NK-92 (cell line): ENCODE data around the gene ARPC5.
"Not testable (repeated sequence)": the region's sequence is repeated elsewhere in the genome, so short reads cannot be mapped to it uniquely, and the experiment has no call there.

Experiments used
- DNase-seq: peaks from one replicate; lab custom pipeline; 2025; ENCODE audit not compliant: unreplicated experiment; lab: John Stamatoyannopoulos, UW

Gene ARPC5

DNA sequence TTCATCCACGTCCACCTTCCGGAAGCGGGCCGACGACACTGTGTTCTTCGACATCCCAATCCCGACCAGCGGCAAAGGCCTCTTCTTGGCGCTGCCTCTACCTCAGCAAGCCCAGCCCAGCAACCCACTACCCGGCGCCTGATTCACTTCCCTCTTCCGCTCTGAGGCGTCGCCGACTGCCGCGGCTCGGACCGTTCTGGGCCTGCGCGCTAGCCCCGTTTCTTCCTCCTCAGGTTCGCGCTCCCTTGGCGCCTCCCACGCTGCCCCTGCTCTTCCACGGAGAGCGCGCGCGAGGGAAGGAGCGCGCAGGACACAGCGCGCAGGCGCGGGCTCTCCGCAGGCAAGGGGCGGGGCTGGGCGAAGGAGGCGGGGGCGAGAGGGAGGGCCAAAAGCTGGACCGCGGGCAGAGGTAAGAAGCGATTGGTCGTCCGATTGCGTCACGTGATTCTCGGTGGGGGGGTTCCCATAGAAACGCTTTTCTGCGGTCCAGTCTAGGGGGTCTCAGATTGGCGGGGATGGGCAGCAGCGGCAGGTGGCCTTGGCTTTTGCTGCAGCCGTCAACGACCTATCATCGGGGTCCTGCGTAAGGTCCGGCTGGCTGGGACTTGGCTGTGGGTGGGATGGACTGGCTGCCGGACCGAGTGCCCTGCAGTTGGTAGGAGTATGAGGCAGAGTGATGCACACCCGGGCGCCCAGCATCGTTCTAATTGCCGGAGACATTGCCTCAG, at the start of gene ARPC5:
ARPC5 (minus strand) TSS at position 178 of the 728 bp plus-strand sequence; CDS start at position 54, 124 bp downstream.
- DNase-seq = peak; percentile 55

DNA sequence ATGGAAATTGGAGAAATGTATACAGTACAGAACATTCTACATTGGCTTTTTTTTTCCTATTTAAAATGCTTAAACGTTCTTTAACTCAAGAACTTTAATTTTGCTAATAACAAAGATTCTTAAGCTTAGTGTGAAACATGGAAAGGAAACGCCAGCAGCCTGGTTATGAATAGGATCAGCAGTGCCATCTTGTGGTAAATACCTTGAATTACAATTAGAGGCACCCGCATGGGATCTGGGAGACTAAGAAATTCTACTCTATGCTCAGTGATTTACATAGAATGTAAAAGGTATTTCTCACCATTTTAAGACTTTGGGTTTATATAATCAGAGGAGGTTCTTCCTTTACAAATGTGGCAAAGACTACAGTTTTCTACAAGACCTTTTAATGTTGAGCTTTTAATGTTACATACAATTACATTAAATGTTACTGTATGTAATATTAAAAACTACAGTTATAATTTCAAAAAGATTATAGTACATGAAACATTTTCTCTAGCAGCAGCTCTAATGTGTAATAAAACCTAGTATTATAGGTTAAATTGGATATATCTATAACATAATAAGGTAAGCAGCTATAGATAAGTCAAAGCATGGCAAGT, 49.6 kb upstream of the ARPC5 start:
- DNase-seq = no peak

DNA sequence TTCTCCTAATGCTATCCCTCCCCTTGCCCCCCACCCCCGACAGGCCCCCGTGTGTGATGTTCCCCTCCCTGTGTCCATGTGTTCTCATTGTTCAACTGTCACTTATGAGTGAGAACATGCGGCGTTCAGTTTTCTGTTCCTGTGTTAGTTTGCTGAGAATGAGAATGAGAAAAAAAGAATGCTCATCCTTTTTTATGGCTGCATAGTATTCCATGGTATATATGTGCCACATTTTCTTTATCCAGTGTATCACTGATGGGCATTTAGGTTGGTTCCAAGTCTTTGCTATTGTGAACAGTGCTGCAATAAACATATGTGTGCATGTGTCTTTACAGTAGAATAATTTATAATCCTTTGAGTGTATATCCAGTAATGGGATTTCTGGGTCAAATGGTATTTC, 43.8 kb upstream of the ARPC5 start:
- not testable (repeated sequence) for DNase-seq

DNA sequence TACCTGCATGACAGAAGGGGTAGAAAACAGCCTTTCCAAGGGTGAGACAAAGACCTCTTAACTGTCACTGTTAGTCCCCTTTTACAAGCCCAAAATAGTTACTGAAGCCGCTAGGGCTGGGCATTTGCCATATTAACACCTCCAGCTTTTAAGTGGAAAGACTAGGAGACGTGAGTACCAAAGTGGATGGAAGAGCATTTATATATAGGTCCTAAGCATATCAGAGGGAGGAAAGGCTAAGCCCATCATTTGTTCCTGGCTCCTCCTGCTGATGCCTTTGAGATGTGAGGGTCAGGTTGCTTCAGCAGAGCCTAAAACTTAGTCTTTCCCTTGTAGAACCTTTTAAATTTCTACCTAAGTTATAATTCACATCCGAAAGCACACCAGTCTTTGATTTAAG, 43.2 kb upstream of the ARPC5 start:
- DNase-seq = no peak

DNA sequence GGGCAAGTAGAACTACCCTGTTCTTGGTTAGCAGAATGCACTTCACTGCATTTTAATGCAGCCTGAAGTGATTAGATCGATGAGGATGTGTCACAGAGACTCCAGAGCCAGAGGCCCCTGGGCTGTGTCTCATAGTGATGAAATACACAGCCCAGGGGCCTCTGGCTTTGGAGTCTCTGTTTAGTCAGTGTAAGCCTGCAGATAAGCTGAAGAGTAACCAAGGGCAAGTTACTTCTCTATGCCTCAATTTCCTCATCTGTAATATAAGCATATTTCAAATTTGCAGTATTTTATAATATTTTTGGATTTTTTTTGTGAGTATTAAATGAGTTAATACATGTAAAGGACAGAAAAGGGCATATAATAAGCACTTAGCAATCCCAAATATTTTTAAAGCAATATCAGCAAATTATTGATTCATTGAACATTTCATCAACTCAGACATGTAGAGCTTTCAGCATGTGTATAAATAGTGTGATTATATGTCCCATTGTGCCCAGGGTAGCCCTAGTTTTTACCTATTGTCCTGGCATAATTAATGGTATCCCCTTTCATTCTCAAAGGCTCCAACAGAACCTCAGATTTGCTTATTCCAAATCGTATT, 41.1 kb upstream of the ARPC5 start:
- no peak for DNase-seq

DNA sequence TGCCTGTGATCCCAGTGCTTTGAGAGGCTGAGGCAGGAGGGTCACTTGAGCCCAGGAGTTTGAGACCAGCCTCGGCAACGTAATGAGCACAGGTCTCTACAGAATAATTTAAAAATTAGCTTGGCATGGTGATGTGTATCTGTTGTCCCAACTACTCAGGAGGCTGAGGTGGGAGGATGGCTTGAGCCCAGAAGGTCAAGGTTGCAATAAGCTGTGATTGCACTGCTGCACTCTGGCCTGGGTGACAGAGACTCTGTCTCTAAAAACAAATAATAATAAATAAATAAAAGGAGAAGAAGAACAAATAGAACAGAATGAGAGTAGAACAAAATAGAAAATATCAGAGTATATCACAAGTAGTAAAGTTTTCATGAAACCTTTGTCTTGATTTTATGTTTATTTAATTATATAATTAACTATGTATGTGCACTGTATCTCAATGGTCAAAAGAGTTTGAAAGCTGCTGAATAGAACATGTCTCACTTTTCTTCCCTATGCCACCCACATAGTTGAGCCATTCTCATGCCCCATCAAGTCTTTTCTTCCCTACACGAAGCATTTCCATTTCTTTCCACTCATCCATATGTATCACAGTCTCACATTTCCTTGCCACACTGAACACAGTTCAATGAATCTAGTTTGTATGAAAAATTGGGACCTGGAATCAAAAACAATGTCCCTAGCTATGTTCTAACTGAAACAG, 40.5 kb upstream of the ARPC5 start:
- DNase-seq = no peak

DNA sequence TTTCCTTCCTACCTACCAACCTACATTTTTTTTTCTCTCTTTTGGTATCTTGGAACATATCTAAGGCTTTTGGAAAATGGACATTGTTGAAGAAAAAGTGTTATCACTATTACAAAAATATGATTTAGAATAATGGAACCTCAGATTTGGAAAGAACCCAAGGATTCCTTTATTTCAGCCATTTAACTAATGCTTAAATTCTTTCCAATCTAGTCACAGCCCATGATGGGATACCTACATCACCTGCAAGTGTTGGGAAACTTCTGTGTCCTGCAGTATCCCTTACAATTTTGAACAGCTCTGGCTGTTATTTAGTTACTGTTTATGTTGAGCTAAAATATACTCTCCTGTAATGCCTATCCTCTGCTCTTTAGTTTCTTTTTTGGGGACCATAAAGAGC, 39.8 kb upstream of the ARPC5 start:
- no peak for DNase-seq

DNA sequence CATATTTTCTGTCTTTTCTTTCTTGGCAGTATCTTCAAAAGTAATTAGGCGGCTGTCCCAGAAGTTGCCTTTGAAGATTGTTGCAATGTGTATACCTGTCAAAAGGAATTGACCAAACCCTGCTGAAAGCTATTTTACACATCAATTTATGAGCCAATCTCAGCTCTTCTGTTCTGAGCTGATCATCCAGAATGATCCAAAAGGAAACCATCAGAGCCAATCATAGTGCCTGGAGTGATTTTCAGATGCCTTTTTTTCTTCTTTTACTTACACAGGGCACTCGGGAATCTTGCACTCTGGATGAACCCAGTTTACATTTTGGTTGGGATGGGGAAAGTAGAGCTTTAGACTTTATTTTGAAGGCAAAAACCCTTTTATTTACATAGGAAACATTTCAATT, 39.3 kb upstream of the ARPC5 start:
- DNase-seq = no peak

DNA sequence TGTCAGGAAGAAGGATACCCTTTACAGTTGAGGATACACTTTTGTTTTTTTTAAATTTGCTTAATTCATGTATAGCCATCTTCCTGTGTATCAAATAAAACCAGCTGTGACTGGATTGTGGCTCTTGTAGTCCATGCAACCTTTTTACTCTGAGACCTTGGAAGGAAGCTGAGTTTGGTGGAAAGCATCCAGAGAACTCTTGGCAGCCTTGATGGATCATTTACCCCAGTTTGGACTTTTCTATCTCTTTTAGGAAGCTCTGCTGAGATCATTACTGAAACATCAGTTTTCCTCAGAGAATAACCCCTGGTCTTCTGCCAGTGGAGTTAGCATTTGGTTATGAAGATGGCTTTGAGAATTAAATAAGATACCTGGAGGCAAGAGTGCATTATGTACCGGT, 38.8 kb upstream of the ARPC5 start:
- no peak for DNase-seq

DNA sequence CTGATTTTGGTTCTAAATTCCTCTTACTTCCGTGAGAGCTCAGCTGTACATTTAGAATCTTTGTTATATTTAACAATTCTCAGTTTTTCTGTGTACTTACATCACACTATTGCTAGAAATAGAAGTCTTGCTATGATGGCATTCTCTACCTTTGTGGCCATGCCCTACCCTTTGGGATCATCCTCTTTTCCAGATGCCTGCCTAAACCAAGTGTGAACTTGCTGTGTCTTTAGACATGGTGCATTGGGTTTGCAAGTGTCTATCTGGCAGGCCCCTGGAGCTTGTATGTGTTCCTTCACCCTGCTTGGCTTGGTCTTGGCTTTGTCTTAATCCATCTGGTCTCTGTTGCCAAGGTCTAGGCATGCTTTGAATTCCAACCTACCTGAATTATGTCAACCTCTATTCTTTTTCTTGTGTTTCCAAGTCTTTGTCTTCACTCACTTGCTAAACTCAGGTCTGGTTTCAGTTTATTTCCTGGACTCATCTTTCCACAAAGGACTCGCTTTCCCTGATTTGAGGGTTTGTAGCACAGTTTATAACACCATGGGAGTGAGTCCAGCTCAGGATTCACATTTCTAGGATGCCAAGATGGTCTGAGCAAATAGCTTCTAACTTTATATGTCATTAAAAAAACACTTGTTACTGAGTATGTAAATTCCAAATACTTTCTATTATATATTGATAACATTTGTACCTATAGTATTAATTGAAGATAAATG, 38.2 kb upstream of the ARPC5 start:
- no peak for DNase-seq

DNA sequence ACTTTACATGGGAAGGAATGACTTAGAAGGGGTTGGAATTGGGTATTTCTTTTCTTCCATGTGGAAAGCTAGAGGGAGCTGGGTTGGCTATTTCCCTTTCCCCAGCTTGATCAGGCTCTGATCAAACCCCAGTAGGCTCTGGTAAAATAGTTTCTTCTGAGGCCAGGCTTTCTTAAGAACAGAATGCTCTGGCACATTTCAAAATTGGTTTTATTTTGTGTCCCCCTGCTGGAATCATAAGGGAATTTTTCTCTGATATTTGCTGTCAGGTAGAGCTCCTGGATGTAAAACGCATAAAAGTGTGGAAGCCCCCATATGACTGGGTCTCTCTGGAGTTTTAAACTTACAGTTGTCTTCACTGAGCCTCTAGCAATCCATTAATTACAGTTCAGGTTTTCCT, 34.6 kb upstream of the ARPC5 start:
- DNase-seq = no peak

DNA sequence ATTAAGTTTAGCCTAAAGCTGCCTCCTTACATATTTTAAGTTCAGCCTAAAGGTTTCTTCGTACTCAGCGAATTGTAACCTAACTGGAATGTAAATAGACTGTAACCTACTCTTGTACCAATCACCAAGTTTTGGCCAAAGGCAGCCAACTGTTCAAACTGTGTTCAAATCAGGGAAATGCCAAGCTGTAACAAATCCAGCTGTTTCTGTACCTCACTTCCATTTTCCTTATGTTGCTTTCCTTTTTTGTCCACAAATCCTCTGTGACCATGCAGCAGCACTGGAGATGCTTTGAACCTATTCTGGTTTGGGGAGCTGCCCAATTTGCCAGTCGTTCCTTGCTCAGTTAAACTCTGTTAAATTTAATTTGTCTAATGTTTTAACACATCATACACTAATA, 20.8 kb upstream of the ARPC5 start:
- no peak for DNase-seq

DNA sequence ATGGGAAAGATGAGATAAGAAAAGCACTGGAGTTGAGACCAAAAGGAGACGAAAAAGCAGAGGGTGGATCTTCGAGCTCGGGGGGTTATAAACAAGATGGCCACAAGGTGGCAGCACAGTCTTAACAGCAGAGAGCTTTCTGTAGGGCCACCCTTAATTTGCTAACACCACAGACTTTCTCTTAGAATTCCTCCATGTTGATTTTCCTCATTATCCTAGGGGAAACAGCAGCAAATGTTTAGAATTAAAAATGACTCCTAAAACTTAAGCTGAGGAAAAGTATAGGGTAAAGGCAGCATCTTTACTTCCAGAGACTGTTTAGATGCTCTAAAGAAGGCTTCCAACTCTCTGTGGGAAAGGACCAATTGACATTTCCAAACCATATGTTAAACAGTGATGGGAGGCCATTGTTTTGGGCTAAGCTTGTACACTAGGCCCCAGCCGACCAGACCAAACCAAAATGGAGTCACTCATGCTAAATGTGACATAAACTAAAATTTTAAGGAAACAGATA, 20.0 kb upstream of the ARPC5 start:
- no peak for DNase-seq

DNA sequence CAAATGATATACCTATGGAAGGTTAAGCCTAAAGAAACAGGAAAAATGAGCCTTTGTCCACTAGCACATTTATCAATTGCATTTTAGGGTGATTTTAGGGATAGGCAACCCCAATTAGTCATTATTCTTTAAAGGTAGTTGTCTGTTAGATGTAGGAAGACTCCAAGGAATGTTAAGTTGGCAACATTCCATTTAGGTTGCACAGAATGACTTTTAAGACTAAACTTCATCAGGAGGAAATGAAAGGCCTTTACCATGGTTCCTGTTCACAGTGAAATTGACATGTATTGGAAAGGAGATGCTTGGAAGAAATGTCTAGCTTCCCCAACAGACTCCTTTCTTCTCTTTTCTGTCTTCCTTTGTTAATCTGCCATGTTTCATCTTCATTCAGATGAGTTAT, 19.1 kb upstream of the ARPC5 start:
- no peak for DNase-seq

DNA sequence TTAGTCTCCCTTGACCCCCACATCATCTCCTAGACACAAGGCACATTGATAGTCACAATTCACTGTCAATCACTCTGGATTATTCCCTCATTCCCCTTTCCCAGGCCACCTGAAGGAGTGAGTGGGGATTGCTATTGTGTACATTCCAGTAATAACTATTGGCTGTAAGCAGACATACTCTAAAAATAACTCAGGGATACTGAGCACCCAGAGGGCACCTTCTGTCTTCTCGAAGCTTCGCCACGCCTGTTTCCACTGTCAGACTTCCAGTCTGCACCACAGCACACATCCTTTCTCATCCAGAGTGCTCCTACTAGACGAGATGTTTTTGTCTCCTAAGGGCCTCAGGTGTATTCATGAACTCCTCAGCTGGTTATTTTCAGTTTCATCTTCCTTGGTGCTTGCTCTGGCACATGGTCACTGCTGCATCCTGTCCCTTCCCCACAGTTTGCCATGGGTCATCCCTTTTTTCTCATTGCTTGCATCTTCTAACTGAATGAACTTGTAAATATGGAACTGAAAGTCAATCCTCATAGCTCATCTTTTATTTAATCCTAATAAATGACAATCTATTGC, 18.4 kb upstream of the ARPC5 start:
- no peak for DNase-seq

DNA sequence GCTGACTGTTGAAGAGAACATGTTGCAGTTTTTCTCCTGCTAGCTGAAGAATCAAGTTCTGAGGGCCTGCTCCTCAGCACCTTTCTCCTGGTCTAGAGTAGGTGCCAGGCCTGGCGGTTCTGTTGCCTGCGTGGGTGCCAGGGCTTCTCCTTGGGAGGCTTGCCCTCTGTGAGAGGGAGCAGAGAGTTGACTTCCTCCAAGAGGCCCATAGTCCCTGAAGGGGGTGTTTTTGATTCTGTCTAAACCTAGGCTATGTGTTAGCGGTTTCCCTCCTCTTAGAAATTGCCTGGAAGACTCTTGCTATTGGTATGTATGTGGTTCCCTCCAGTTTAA, 17.8 kb upstream of the ARPC5 start:
- no peak for DNase-seq

DNA sequence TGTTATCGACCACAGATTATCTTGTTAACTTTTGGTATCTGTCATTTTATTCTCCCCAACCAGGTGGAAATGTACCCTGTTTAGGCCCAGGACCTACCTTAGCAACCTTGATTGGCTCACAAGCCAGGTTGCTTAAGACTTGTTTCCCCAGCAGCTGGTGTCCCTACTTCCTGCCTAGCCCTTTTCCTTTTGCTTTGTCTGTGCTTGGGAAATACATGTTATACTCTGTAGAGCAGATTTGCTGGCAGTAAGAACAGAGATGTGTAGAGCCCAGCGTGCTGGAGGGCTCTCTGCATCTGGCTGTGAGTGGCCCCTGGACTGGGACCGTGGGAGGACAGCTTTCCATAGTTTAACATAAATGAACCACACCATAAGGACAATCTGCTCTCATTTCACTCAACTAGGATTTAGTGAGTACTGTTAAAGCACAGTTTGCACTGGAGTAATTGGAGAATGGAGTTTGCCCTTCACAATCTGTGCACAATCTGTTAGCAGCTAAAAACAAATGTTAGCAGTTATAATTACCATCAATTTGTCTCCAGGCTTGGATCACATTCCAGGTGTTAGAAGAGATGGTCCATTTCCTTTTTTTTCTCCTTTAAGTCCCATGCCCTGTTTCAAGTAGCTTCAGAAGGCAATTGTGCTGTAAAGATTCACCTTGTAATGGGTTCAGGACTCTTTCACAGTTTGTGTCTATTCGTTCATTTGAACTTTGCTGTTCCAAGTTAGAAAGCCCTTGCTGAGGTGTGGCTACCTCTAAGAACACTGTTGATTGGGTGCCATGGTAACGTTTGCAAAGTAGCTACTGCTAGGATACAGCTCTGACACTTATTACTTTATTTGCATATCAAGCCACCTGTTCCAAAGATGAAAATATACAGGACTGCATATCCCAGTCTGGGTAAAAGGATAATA, 17.2 kb upstream of the ARPC5 start, which contains the start of gene APOBEC4:
APOBEC4 (minus strand) TSS at position 770 of the 915 bp plus-strand sequence. CDS start 4,535 bp downstream, outside the sequence.
- DNase-seq = no peak

DNA sequence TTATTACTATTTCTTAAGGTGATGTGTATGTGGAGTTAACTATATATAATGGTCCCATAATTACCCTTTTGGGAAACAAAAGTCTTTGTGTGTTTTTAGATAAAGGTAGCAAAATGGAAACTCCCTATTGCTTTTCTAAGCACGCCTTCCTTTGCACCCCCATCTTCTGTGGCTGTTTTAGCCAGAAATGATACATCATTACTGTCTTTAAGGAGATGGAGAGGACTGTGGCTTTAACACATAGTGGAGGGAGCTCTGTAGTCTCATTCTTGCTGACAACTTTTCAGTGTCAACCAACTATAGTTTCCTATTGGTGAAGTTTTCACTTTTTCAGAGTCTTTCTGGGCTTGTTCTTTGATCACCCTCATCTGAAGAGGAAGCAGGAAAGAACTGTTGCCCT, 16.5 kb upstream of the ARPC5 start:
- DNase-seq = no peak

DNA sequence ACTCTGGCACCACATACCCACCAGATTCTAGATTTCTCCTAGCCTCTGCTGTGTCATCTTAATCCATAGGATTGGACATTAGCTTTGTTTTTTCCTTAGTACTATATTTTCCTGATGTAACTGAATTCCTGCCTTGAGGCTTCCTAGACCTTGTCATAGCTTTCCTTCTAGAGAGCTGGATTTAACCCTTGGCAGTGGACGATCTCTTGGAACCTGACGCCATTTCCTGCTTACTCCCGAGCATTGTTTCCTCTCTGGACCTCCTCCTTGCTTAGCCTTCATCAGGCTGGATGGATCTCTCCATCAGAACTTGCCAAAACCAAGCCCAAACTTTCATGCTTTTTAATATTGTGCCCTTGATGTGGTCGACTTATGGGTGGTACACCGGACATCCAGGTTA, 16.0 kb upstream of the ARPC5 start:
- DNase-seq = no peak

DNA sequence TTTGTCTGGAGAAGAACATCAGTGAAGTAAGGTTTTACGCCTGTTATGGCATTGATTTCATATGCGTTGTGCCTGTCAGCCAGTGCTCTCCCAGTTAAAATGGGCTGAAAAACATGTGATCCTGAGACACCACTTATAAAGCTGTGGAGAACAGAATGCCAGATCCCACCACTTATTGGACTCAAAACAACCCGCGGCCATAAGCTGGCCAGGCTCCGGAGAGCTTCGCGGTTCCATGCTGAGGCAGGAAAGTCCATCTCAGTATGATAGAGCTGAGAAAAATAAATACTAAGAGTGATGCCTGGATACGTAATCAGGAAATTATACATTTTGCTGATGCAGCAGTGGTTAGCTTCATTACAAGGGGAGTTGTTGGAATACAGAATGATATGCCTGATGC, 12.5 kb upstream of the ARPC5 start:
- no peak for DNase-seq
